ENCODE results near the gene TLCD3A.

- TF ChIP-seq CTCF (conservative IDR thresholded peaks at IDR 0.05; ENCODE audit: low read depth, low read length) (no peak), EZH2 (IDR thresholded peaks at IDR 0.05; ENCODE audit: low read length, unreplicated experiment) (no peak), EZH2phosphoT487 (IDR thresholded peaks at IDR 0.05; ENCODE audit: borderline replicate concordance, low read length) (no peak)
Measured at GRCh38 chr17:685006-685405, 47.4 kb upstream of the TLCD3A start.
